Measurements from ENCODE around the gene AP3B1.
A peak's percentile ranks its signal among the peaks of the same experiment; 100 is the strongest.

Gene AP3B1

GRCh38 chr5:77972469-77973252, 321.8 kb downstream of the AP3B1 start:
- Mint-ChIP-seq H3K9me3 (no peaks in the 10 kb centered on the region), H3K4me1 (peaks cover 9% of the 10 kb centered on the region), H3K4me3 (peak overlapping the region; percentile 72), H3K27ac (no peak overlapping the region), H3K36me3 (ENCODE audit: low read depth) (no peaks in the 10 kb centered on the region), H3K27me3 (peaks cover 73% of the 10 kb centered on the region)
- DNase-seq (peak; percentile 39), ATAC-seq (peak; percentile 7)

GRCh38 chr5:77971776-77972468, 322.6 kb downstream of the AP3B1 start:
- Mint-ChIP-seq H3K9me3 (no peaks in the 10 kb centered on the region), H3K36me3 (ENCODE audit: low read depth) (no peaks in the 10 kb centered on the region), H3K27me3 (peaks cover 68% of the 10 kb centered on the region), H3K27ac (no peak overlapping the region), H3K4me3 (peak overlapping the region; percentile 72), H3K4me1 (peaks cover 9% of the 10 kb centered on the region)
- no peak for ATAC-seq
- DNase-seq: no peak

GRCh38 chr5:77970891-77971290, 323.6 kb downstream of the AP3B1 start:
- Mint-ChIP-seq H3K36me3 (ENCODE audit: low read depth) (no peaks in the 10 kb centered on the region), H3K4me1 (peaks cover 9% of the 10 kb centered on the region), H3K9me3 (no peaks in the 10 kb centered on the region), H3K27ac (no peak overlapping the region), H3K4me3 (no peak overlapping the region), H3K27me3 (peaks cover 62% of the 10 kb centered on the region)
- no peak for ATAC-seq
- no peak for DNase-seq

GRCh38 chr5:77963795-77964194, 330.7 kb downstream of the AP3B1 start:
- Mint-ChIP-seq H3K4me3 (no peak overlapping the region), H3K36me3 (ENCODE audit: low read depth) (no peaks in the 10 kb centered on the region), H3K4me1 (peaks cover 21% of the 10 kb centered on the region), H3K27me3 (peaks cover 31% of the 10 kb centered on the region), H3K27ac (no peak overlapping the region), H3K9me3 (no peaks in the 10 kb centered on the region)
- DNase-seq (no peak), ATAC-seq (no peak)

- H3K36me3 Mint-ChIP-seq (ENCODE audit: low read depth): no peaks in the 10 kb centered on the region
- peaks cover 46% of the 10 kb centered on the region for H3K27me3 Mint-ChIP-seq
- ATAC-seq (peak; percentile 59), DNase-seq (no peak)
- H3K9me3 Mint-ChIP-seq: no peaks in the 10 kb centered on the region
- H3K27ac Mint-ChIP-seq: no peak overlapping the region
- peaks cover 31% of the 10 kb centered on the region for H3K4me1 Mint-ChIP-seq
- H3K4me3 Mint-ChIP-seq: no peak overlapping the region
Measured at GRCh38 chr5:77960863-77961396, 333.6 kb downstream of the AP3B1 start.

- ATAC-seq (peak; percentile 64), DNase-seq (no peak)
- Mint-ChIP-seq H3K27me3 (peaks cover 44% of the 10 kb centered on the region), H3K27ac (peak overlapping the region; percentile 39), H3K4me1 (peaks cover 31% of the 10 kb centered on the region), H3K9me3 (no peaks in the 10 kb centered on the region), H3K36me3 (ENCODE audit: low read depth) (no peaks in the 10 kb centered on the region), H3K4me3 (no peak overlapping the region)
Measured at GRCh38 chr5:77960305-77960704, 334.2 kb downstream of the AP3B1 start.

- Mint-ChIP-seq H3K27ac (no peak overlapping the region), H3K4me1 (peaks cover 31% of the 10 kb centered on the region), H3K27me3 (peaks cover 49% of the 10 kb centered on the region), H3K36me3 (ENCODE audit: low read depth) (no peaks in the 10 kb centered on the region), H3K4me3 (no peak overlapping the region), H3K9me3 (no peaks in the 10 kb centered on the region)
- DNase-seq: no peak
- ATAC-seq: no peak
Measured at GRCh38 chr5:77958642-77959330, 335.7 kb downstream of the AP3B1 start.

GRCh38 chr5:77957931-77958521, 336.5 kb downstream of the AP3B1 start:
- ATAC-seq (no peak), DNase-seq (no peak)
- H3K36me3 Mint-ChIP-seq (ENCODE audit: low read depth): no peaks in the 10 kb centered on the region
- H3K9me3 Mint-ChIP-seq: no peaks in the 10 kb centered on the region
- no peak overlapping the region for H3K4me3 Mint-ChIP-seq
- peaks cover 31% of the 10 kb centered on the region for H3K4me1 Mint-ChIP-seq
- no peak overlapping the region for H3K27ac Mint-ChIP-seq
- H3K27me3 Mint-ChIP-seq: peaks cover 51% of the 10 kb centered on the region

GRCh38 chr5:77957516-77957915, 337.0 kb downstream of the AP3B1 start:
- H3K27me3 Mint-ChIP-seq: peaks cover 49% of the 10 kb centered on the region
- H3K9me3 Mint-ChIP-seq: no peaks in the 10 kb centered on the region
- H3K4me1 Mint-ChIP-seq: peaks cover 31% of the 10 kb centered on the region
- H3K4me3 Mint-ChIP-seq: no peak overlapping the region
- no peak overlapping the region for H3K27ac Mint-ChIP-seq
- no peaks in the 10 kb centered on the region for H3K36me3 Mint-ChIP-seq (ENCODE audit: low read depth)
- ATAC-seq: no peak
- DNase-seq: no peak

- H3K27me3 Mint-ChIP-seq: peaks cover 49% of the 10 kb centered on the region
- ATAC-seq: no peak
- no peak for DNase-seq
- H3K36me3 Mint-ChIP-seq (ENCODE audit: low read depth): no peaks in the 10 kb centered on the region
- H3K4me1 Mint-ChIP-seq: peaks cover 31% of the 10 kb centered on the region
- H3K9me3 Mint-ChIP-seq: no peaks in the 10 kb centered on the region
- no peak overlapping the region for H3K4me3 Mint-ChIP-seq
- H3K27ac Mint-ChIP-seq: no peak overlapping the region
Measured at GRCh38 chr5:77957081-77957480, 337.4 kb downstream of the AP3B1 start.

GRCh38 chr5:77955577-77955976, 338.9 kb downstream of the AP3B1 start:
- Mint-ChIP-seq H3K4me1 (peaks cover 26% of the 10 kb centered on the region), H3K27me3 (peaks cover 49% of the 10 kb centered on the region), H3K27ac (no peak overlapping the region), H3K9me3 (no peaks in the 10 kb centered on the region), H3K4me3 (no peak overlapping the region), H3K36me3 (ENCODE audit: low read depth) (no peaks in the 10 kb centered on the region)
- no peak for DNase-seq
- ATAC-seq: no peak

- Mint-ChIP-seq H3K27me3 (peaks cover 32% of the 10 kb centered on the region), H3K4me3 (no peak overlapping the region), H3K9me3 (no peaks in the 10 kb centered on the region), H3K36me3 (ENCODE audit: low read depth) (no peaks in the 10 kb centered on the region), H3K27ac (no peak overlapping the region), H3K4me1 (peaks cover 6% of the 10 kb centered on the region)
- DNase-seq (no peak), ATAC-seq (no peak)
Measured at GRCh38 chr5:77953374-77953773, 341.1 kb downstream of the AP3B1 start.

- no peak for DNase-seq
- Mint-ChIP-seq H3K9me3 (no peaks in the 10 kb centered on the region), H3K36me3 (ENCODE audit: low read depth) (no peaks in the 10 kb centered on the region), H3K4me3 (no peak overlapping the region), H3K4me1 (peaks cover under 1% of the 10 kb centered on the region), H3K27me3 (peaks cover 27% of the 10 kb centered on the region), H3K27ac (no peak overlapping the region)
- no peak for ATAC-seq
Measured at GRCh38 chr5:77952636-77953212, 341.8 kb downstream of the AP3B1 start.

Data from activated naive CD8-positive, alpha-beta T cell treated with anti-CD3 and anti-CD28 coated beads, Interleukin-2, amount 50 U/mL, for 24 hours (primary cell).